PC-3 (cell line): ENCODE data around the gene DDO. TPM values are rescaled to one million over a fixed set of nuclear protein-coding genes. Genes with fewer than 3 reads are reported as not detected.

Experiments used
- ATAC-seq: fragments of 200-7000 bp; cut with Tn5 transposase; 2 replicates; pipeline ENCODE4 v1.9.1; 2020; ENCODE audit warnings: mild to moderate bottlenecking, moderate library complexity
- BruUV-seq: library from RNA; stranded (reverse); fragments of 400-500 nt; replicated peaks from 2 replicates; lab custom pipeline; 2021; lab: Mats Ljungman, UMichigan
- CTCF ChIA-PET: fragments of 300-600 bp; sonication (Branson Sonifier 250); formaldehyde crosslinking; loops from one replicate; lab custom pipeline; 2022; ENCODE audit warnings: antibody characterized with exemption; lab: Charles Lee
- POLR2A ChIA-PET: fragments of 300-600 bp; sonication (Branson Sonifier 250); formaldehyde crosslinking; loops from one replicate; lab custom pipeline; 2022; ENCODE audit warnings: antibody characterized with exemption; ENCODE audit not compliant: unreplicated experiment; lab: Charles Lee
- DNase-seq: peaks from one replicate; pipeline ENCODE4 v3.0.0-alpha.2; 2015
- H2AFZ ChIP-seq: fragments of 300-600 bp; sonication (generic); 2 replicates; pipeline ENCODE4 v1.6.0; 2016; ENCODE audit warnings: antibody characterized with exemption, low read length
- H3F3A ChIP-seq: fragments of 300-600 bp; sonication (generic); one replicate; pipeline ENCODE4 v1.6.0; 2017; ENCODE audit warnings: antibody characterized with exemption, low read length, control low read depth, mild to moderate bottlenecking; ENCODE audit not compliant: unreplicated experiment
- H3K27ac ChIP-seq: fragments of 300-600 bp; sonication (generic); 2 replicates; pipeline ENCODE4 v1.5.1; 2016; ENCODE audit warnings: mild to moderate bottlenecking, low read length
- H3K27me3 ChIP-seq: fragments of 300-600 bp; sonication (generic); 2 replicates; pipeline ENCODE4 v1.6.1; 2016; ENCODE audit warnings: low read length, mixed read lengths
- H3K36me3 ChIP-seq: fragments of 300-600 bp; sonication (generic); 2 replicates; pipeline ENCODE4 v1.6.1; 2016; ENCODE audit warnings: low read depth, mixed run types, low read length, mixed read lengths
- H3K4me1 ChIP-seq: fragments of 300-600 bp; sonication (generic); 2 replicates; pipeline ENCODE4 v1.5.1; 2016; ENCODE audit warnings: low read length; ENCODE audit not compliant: insufficient read depth
- H3K4me2 ChIP-seq: fragments of 300-600 bp; sonication (generic); 2 replicates; pipeline ENCODE4 v1.6.0; 2016; ENCODE audit warnings: low read length
- H3K4me3 ChIP-seq: fragments of 300-600 bp; sonication (generic); 2 replicates; pipeline ENCODE4 v1.5.1; 2016; ENCODE audit warnings: mild to moderate bottlenecking, low read length, mixed read lengths
- H3K79me2 ChIP-seq: fragments of 300-600 bp; sonication (generic); 2 replicates; pipeline ENCODE4 v1.6.1; 2017; ENCODE audit warnings: low read length, mixed read lengths
- H3K9ac ChIP-seq: fragments of 300-600 bp; sonication (generic); 2 replicates; pipeline ENCODE4 v1.6.0; 2016; ENCODE audit warnings: mild to moderate bottlenecking, low read length
- H3K9me2 ChIP-seq: fragments of 300-600 bp; sonication (generic); replicated peaks from 2 replicates; pipeline ENCODE4 v1.6.1; 2016; ENCODE audit warnings: mixed run types, low read length, mixed read lengths
- H3K9me3 ChIP-seq: fragments of 300-600 bp; sonication (generic); 2 replicates; pipeline ENCODE4 v1.6.1; 2016; ENCODE audit warnings: low read length, mixed read lengths
- H4K20me1 ChIP-seq: fragments of 300-600 bp; sonication (generic); 2 replicates; pipeline ENCODE4 v1.6.1; 2016; ENCODE audit warnings: low read length, mixed read lengths
- CTCF ChIP-seq: fragments of 300-600 bp; sonication (generic); conservative IDR thresholded peaks from 2 replicates; pipeline ENCODE4 v1.5.1; 2017; ENCODE audit warnings: antibody characterized with exemption, low read depth, mild to moderate bottlenecking, low read length
- EZH2 ChIP-seq: fragments of 300-600 bp; sonication (generic); IDR thresholded peaks from one replicate; pipeline ENCODE4 v1.6.1; 2017; ENCODE audit warnings: antibody characterized with exemption, mild to moderate bottlenecking, low read length; ENCODE audit not compliant: unreplicated experiment
- EZH2phosphoT487 ChIP-seq: fragments of 300-600 bp; sonication (generic); IDR thresholded peaks from 2 replicates; pipeline ENCODE4 v1.6.1; 2018; ENCODE audit warnings: mild to moderate bottlenecking, antibody characterized with exemption, low read length, borderline replicate concordance
- intact Hi-C: fragments of 100-400 bp; cut with micrococcal nuclease; formaldehyde crosslinking; loops from 2 replicates; pipeline ENCODE4 v1.9.0; 2023
- total RNA-seq: library from RNA; depleted of rRNA; stranded (reverse); fragments of >200 nt; gene quantifications from 2 replicates; pipeline ENCODE4 v1.2.3, GENCODE V29; 2014

DDO gene
- total RNA-seq, 1 experiment from 2014 or later: not detected

DNA sequence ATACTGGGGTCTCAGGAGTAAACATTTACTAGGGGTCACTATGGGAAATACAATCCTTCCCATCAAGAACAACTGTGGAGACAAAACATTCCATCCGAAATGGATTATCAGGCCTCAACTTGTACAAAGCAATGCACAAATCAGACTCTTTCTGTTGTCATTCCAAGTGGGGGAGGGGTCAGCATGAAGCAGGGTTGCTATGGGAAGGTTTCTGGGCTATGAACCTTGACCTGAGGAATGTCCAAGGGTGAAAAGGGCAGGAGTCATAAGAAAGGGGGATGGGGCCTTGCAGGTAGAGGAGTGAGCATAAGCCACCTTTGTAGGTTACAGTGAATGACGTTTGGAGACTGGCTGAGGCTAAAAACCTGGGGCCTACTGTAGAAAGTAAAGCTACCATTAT is 60.4 kb downstream of the DDO start:
- H3K4me2 ChIP-seq: no peak overlapping the region
- H3K4me3 ChIP-seq: no peak overlapping the region
- DNase-seq: no peak
- no peak for TF ChIP-seq EZH2
- TF ChIP-seq CTCF: no peak
- no peak for TF ChIP-seq EZH2phosphoT487
- no TSS peak for BruUV-seq
- H2AFZ ChIP-seq: no peak overlapping the region
- POLR2A ChIA-PET: no interaction called here
- no peaks in the 10 kb centered on the region for H4K20me1 ChIP-seq
- peaks cover 18% of the 10 kb centered on the region for H3K27me3 ChIP-seq
- H3K4me1 ChIP-seq: no peaks in the 10 kb centered on the region
- no peaks in the 10 kb centered on the region for H3F3A ChIP-seq
- no peaks in the 10 kb centered on the region for H3K36me3 ChIP-seq
- ATAC-seq: no peak
- H3K27ac ChIP-seq: no peak overlapping the region
- CTCF ChIA-PET: no interaction called here
- H3K9me2 ChIP-seq: no peaks in the 10 kb centered on the region
- H3K9ac ChIP-seq: no peak overlapping the region
- intact Hi-C loops: no loop called here
- no peaks in the 10 kb centered on the region for H3K79me2 ChIP-seq
- H3K9me3 ChIP-seq: no peaks in the 10 kb centered on the region

DNA sequence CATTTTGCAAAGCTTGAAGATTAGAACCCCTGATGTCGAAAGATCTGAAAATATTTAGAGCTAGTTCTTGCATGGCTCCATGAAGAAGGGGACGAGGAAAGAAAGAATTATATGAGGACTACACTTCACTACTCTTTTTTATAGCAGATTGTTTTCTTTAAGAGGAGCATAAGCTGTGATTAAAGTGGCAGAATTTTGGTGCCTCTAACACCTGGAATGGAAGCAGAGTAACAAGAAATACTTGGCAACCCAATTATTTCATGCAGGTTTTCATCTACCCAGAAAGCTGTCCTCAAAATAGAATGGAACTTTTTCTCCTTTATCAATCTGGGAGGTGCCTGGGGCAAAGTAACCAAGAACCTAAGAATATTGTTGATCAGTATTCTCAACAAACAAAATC is 61.2 kb downstream of the DDO start:
- Histone ChIP-seq H3K9me2 (no peaks in the 10 kb centered on the region), H3K27me3 (peaks cover 9% of the 10 kb centered on the region), H3K4me2 (no peak overlapping the region), H3K4me3 (no peak overlapping the region), H3K9me3 (no peaks in the 10 kb centered on the region), H3K79me2 (no peaks in the 10 kb centered on the region), H3K9ac (no peak overlapping the region), H3K36me3 (no peaks in the 10 kb centered on the region), H3K4me1 (no peaks in the 10 kb centered on the region), H2AFZ (no peak overlapping the region), H3K27ac (no peak overlapping the region), H4K20me1 (no peaks in the 10 kb centered on the region), H3F3A (no peaks in the 10 kb centered on the region)
- ChIA-PET POLR2A (no interaction called here), CTCF (no interaction called here)
- BruUV-seq: no TSS peak
- TF ChIP-seq CTCF (no peak), EZH2phosphoT487 (no peak), EZH2 (no peak)
- ATAC-seq: no peak
- no peak for DNase-seq
- intact Hi-C loops: no loop called here

GRCh38 chr6:110353457-110354001 is 61.8 kb downstream of the DDO start:
- Histone ChIP-seq H3K27me3 (0 out of 2 replicates have a peak, but pooled peaks cover 4% of the 10 kb centered on the region), H3K27ac (no peak overlapping the region), H3K9me2 (no peaks in the 10 kb centered on the region), H3K79me2 (no peaks in the 10 kb centered on the region), H3K9ac (no peak overlapping the region), H4K20me1 (no peaks in the 10 kb centered on the region), H3K4me3 (no peak overlapping the region), H3K4me1 (no peaks in the 10 kb centered on the region), H3K36me3 (no peaks in the 10 kb centered on the region), H3K9me3 (no peaks in the 10 kb centered on the region), H2AFZ (no peak overlapping the region), H3K4me2 (no peak overlapping the region), H3F3A (no peaks in the 10 kb centered on the region)
- ChIA-PET POLR2A (no interaction called here), CTCF (no interaction called here)
- ATAC-seq (no peak), DNase-seq (no peak)
- TF ChIP-seq CTCF (no peak), EZH2 (no peak), EZH2phosphoT487 (no peak)
- no TSS peak for BruUV-seq
- intact Hi-C loops: no loop called here
